Stimulated activated CD4-positive, alpha-beta T cell treated with anti-CD3 and anti-CD28 coated beads, TNF-alpha, amount 100 ng/mL, for 1 hour (primary cell): Measurements from ENCODE around the gene MIXL1.
"Not testable (repeated sequence)": the region's sequence is repeated elsewhere in the genome, so short reads cannot be mapped to it uniquely, and the experiment has no call there.

Experiments
- DNase-seq, 3 donors: peaks; one replicate each; pipeline ENCODE4 v3.0.0-alpha.2; 2020; ENCODE audit warnings: low read depth in 3 of 3, low spot score in 1 of 3

The MIXL1 gene

GRCh38 chr1:226212545-226212944 is 10.9 kb upstream of the MIXL1 start:
- DNase-seq: no peak

- DNase-seq: no peak
These were observed 8.2 kb upstream of the MIXL1 start for GRCh38 chr1:226215239-226215638.

- no peak for DNase-seq
These were observed 7.4 kb upstream of the MIXL1 start for GRCh38 chr1:226216056-226216455.

- DNase-seq: no peak
These were observed 6.2 kb upstream of the MIXL1 start for GRCh38 chr1:226217273-226217672.

GRCh38 chr1:226220473-226221189 is 2.8 kb upstream of the MIXL1 start:
- DNase-seq: no peak

- DNase-seq: no peak
These were observed 778 bp upstream of the MIXL1 start for GRCh38 chr1:226222686-226223085.

GRCh38 chr1:226223786-226224244 is 351 bp downstream of the MIXL1 start:
- no peak for DNase-seq

- no peak for DNase-seq
These were observed 3.1 kb downstream of the MIXL1 start for GRCh38 chr1:226226601-226227000.

GRCh38 chr1:226233293-226233692 is 9.8 kb downstream of the MIXL1 start:
- no peak for DNase-seq

GRCh38 chr1:226233806-226234205 is 10.3 kb downstream of the MIXL1 start:
- no peak for DNase-seq

GRCh38 chr1:226236826-226237225 is 13.4 kb downstream of the MIXL1 start:
- no peak for DNase-seq

GRCh38 chr1:226239421-226239820 is 16.0 kb downstream of the MIXL1 start:
- no peak for DNase-seq

- no peak for DNase-seq
These were observed 24.6 kb downstream of the MIXL1 start for GRCh38 chr1:226248091-226248490.

GRCh38 chr1:226248796-226249195 is 25.3 kb downstream of the MIXL1 start:
- DNase-seq: no peak

- DNase-seq: no peak
These were observed 27.0 kb downstream of the MIXL1 start for GRCh38 chr1:226250511-226250910.

- not testable (repeated sequence) for DNase-seq
These were observed 29.4 kb downstream of the MIXL1 start for GRCh38 chr1:226252841-226253240.

GRCh38 chr1:226253933-226254332 is 30.5 kb downstream of the MIXL1 start:
- no peak for DNase-seq

GRCh38 chr1:226255380-226255779 is 31.9 kb downstream of the MIXL1 start:
- DNase-seq: no peak

- DNase-seq: no peak
These were observed 38.4 kb downstream of the MIXL1 start for GRCh38 chr1:226261818-226262217.

- DNase-seq: no peak
These were observed 45.1 kb downstream of the MIXL1 start for GRCh38 chr1:226268421-226269124.

- DNase-seq: not testable (repeated sequence)
These were observed 48.9 kb downstream of the MIXL1 start for GRCh38 chr1:226272233-226272902.

- DNase-seq: no peak
These were observed 50.7 kb downstream of the MIXL1 start for GRCh38 chr1:226274138-226274537.
